ENCODE data around the gene IL36A.

The IL36A gene

GRCh38 chr2:112979731-112980130 is 25.5 kb upstream of the IL36A start:
- Histone ChIP-seq H3K4me3 (ENCODE audit: low read depth, low read length) (no peak overlapping the region), H3K36me3 (ENCODE audit: insufficient read depth, low read length) (no peaks in the 10 kb centered on the region), H3K27ac (ENCODE audit: low read depth, low read length) (no peak overlapping the region), H2AFZ (ENCODE audit: low read length, unreplicated experiment) (no peak overlapping the region), H3K79me2 (ENCODE audit: control insufficient read depth, insufficient read depth, low read length, unreplicated experiment) (no peaks in the 10 kb centered on the region), H3K27me3 (ENCODE audit: insufficient read depth, low read length) (peaks cover 98% of the 10 kb centered on the region), H3K4me1 (ENCODE audit: control insufficient read depth, insufficient read depth, low read length, unreplicated experiment) (no peaks in the 10 kb centered on the region)

GRCh38 chr2:112980537-112980936 is 24.7 kb upstream of the IL36A start:
- no peaks in the 10 kb centered on the region for H3K79me2 ChIP-seq (ENCODE audit: control insufficient read depth, insufficient read depth, low read length, unreplicated experiment)
- H3K36me3 ChIP-seq (ENCODE audit: insufficient read depth, low read length): no peaks in the 10 kb centered on the region
- H3K27ac ChIP-seq (ENCODE audit: low read depth, low read length): no peak overlapping the region
- no peak overlapping the region for H2AFZ ChIP-seq (ENCODE audit: low read length, unreplicated experiment)
- H3K4me1 ChIP-seq (ENCODE audit: control insufficient read depth, insufficient read depth, low read length, unreplicated experiment): no peaks in the 10 kb centered on the region
- peaks cover 95% of the 10 kb centered on the region for H3K27me3 ChIP-seq (ENCODE audit: insufficient read depth, low read length)
- no peak overlapping the region for H3K4me3 ChIP-seq (ENCODE audit: low read depth, low read length)

- H2AFZ ChIP-seq (ENCODE audit: low read length, unreplicated experiment): no peak overlapping the region
- no peak overlapping the region for H3K4me3 ChIP-seq (ENCODE audit: low read depth, low read length)
- H3K79me2 ChIP-seq (ENCODE audit: control insufficient read depth, insufficient read depth, low read length, unreplicated experiment): no peaks in the 10 kb centered on the region
- H3K27ac ChIP-seq (ENCODE audit: low read depth, low read length): no peak overlapping the region
- H3K27me3 ChIP-seq (ENCODE audit: insufficient read depth, low read length): peaks cover 65% of the 10 kb centered on the region
- no peaks in the 10 kb centered on the region for H3K36me3 ChIP-seq (ENCODE audit: insufficient read depth, low read length)
- H3K4me1 ChIP-seq (ENCODE audit: control insufficient read depth, insufficient read depth, low read length, unreplicated experiment): no peaks in the 10 kb centered on the region
Measured at GRCh38 chr2:112985090-112985489, 20.2 kb upstream of the IL36A start.

- Histone ChIP-seq H3K36me3 (ENCODE audit: insufficient read depth, low read length) (no peaks in the 10 kb centered on the region), H3K4me1 (ENCODE audit: control insufficient read depth, insufficient read depth, low read length, unreplicated experiment) (no peaks in the 10 kb centered on the region), H2AFZ (ENCODE audit: low read length, unreplicated experiment) (no peak overlapping the region)
Measured at GRCh38 chr2:112989611-112990010, 15.6 kb upstream of the IL36A start.

GRCh38 chr2:112993831-112994230 is 11.4 kb upstream of the IL36A start:
- Histone ChIP-seq H3K27me3 (ENCODE audit: insufficient read depth, low read length) (peaks cover 61% of the 10 kb centered on the region), H3K27ac (ENCODE audit: low read depth, low read length) (no peak overlapping the region), H3K79me2 (ENCODE audit: control insufficient read depth, insufficient read depth, low read length, unreplicated experiment) (no peaks in the 10 kb centered on the region), H3K36me3 (ENCODE audit: insufficient read depth, low read length) (no peaks in the 10 kb centered on the region), H2AFZ (ENCODE audit: low read length, unreplicated experiment) (no peak overlapping the region), H3K4me1 (ENCODE audit: control insufficient read depth, insufficient read depth, low read length, unreplicated experiment) (no peaks in the 10 kb centered on the region), H3K4me3 (ENCODE audit: low read depth, low read length) (no peak overlapping the region)

More at GRCh38 chr2:112989611-112990010, 15.6 kb upstream of the IL36A start:
- H3K27ac ChIP-seq (ENCODE audit: low read depth, low read length): no peak overlapping the region
- no peak overlapping the region for H3K4me3 ChIP-seq (ENCODE audit: low read depth, low read length)
- no peaks in the 10 kb centered on the region for H3K79me2 ChIP-seq (ENCODE audit: control insufficient read depth, insufficient read depth, low read length, unreplicated experiment)
- peaks cover 49% of the 10 kb centered on the region for H3K27me3 ChIP-seq (ENCODE audit: insufficient read depth, low read length)

GRCh38 chr2:112994648-112995047 is 10.6 kb upstream of the IL36A start:
- Histone ChIP-seq H3K4me3 (ENCODE audit: low read depth, low read length) (no peak overlapping the region), H3K27ac (ENCODE audit: low read depth, low read length) (no peak overlapping the region), H2AFZ (ENCODE audit: low read length, unreplicated experiment) (no peak overlapping the region), H3K4me1 (ENCODE audit: control insufficient read depth, insufficient read depth, low read length, unreplicated experiment) (no peaks in the 10 kb centered on the region), H3K79me2 (ENCODE audit: control insufficient read depth, insufficient read depth, low read length, unreplicated experiment) (no peaks in the 10 kb centered on the region), H3K27me3 (ENCODE audit: insufficient read depth, low read length) (peaks cover 65% of the 10 kb centered on the region), H3K36me3 (ENCODE audit: insufficient read depth, low read length) (no peaks in the 10 kb centered on the region)

GRCh38 chr2:112995346-112995920 is 9.8 kb upstream of the IL36A start:
- H3K27ac ChIP-seq (ENCODE audit: low read depth, low read length): no peak overlapping the region
- no peaks in the 10 kb centered on the region for H3K4me1 ChIP-seq (ENCODE audit: control insufficient read depth, insufficient read depth, low read length, unreplicated experiment)

GRCh38 chr2:112996635-112997034 is 8.6 kb upstream of the IL36A start:
- Histone ChIP-seq H3K4me1 (ENCODE audit: control insufficient read depth, insufficient read depth, low read length, unreplicated experiment) (no peaks in the 10 kb centered on the region), H3K27ac (ENCODE audit: low read depth, low read length) (no peak overlapping the region), H3K36me3 (ENCODE audit: insufficient read depth, low read length) (no peaks in the 10 kb centered on the region), H2AFZ (ENCODE audit: low read length, unreplicated experiment) (no peak overlapping the region), H3K79me2 (ENCODE audit: control insufficient read depth, insufficient read depth, low read length, unreplicated experiment) (no peaks in the 10 kb centered on the region), H3K27me3 (ENCODE audit: insufficient read depth, low read length) (peaks cover 84% of the 10 kb centered on the region), H3K4me3 (ENCODE audit: low read depth, low read length) (no peak overlapping the region)

More at GRCh38 chr2:112995346-112995920, 9.8 kb upstream of the IL36A start:
- Histone ChIP-seq H3K27me3 (ENCODE audit: insufficient read depth, low read length) (peaks cover 72% of the 10 kb centered on the region), H2AFZ (ENCODE audit: low read length, unreplicated experiment) (no peak overlapping the region), H3K79me2 (ENCODE audit: control insufficient read depth, insufficient read depth, low read length, unreplicated experiment) (no peaks in the 10 kb centered on the region), H3K36me3 (ENCODE audit: insufficient read depth, low read length) (no peaks in the 10 kb centered on the region), H3K4me3 (ENCODE audit: low read depth, low read length) (no peak overlapping the region)

GRCh38 chr2:112997151-112997550 is 8.1 kb upstream of the IL36A start:
- Histone ChIP-seq H3K4me1 (ENCODE audit: control insufficient read depth, insufficient read depth, low read length, unreplicated experiment) (no peaks in the 10 kb centered on the region), H3K36me3 (ENCODE audit: insufficient read depth, low read length) (no peaks in the 10 kb centered on the region), H3K27me3 (ENCODE audit: insufficient read depth, low read length) (peaks cover 84% of the 10 kb centered on the region), H2AFZ (ENCODE audit: low read length, unreplicated experiment) (no peak overlapping the region), H3K4me3 (ENCODE audit: low read depth, low read length) (no peak overlapping the region), H3K79me2 (ENCODE audit: control insufficient read depth, insufficient read depth, low read length, unreplicated experiment) (no peaks in the 10 kb centered on the region), H3K27ac (ENCODE audit: low read depth, low read length) (no peak overlapping the region)

GRCh38 chr2:113000436-113000835 is 4.8 kb upstream of the IL36A start:
- no peak overlapping the region for H3K4me3 ChIP-seq (ENCODE audit: low read depth, low read length)
- H3K36me3 ChIP-seq (ENCODE audit: insufficient read depth, low read length): no peaks in the 10 kb centered on the region
- no peaks in the 10 kb centered on the region for H3K4me1 ChIP-seq (ENCODE audit: control insufficient read depth, insufficient read depth, low read length, unreplicated experiment)
- H3K27me3 ChIP-seq (ENCODE audit: insufficient read depth, low read length): peaks cover 79% of the 10 kb centered on the region
- H2AFZ ChIP-seq (ENCODE audit: low read length, unreplicated experiment): no peak overlapping the region
- no peaks in the 10 kb centered on the region for H3K79me2 ChIP-seq (ENCODE audit: control insufficient read depth, insufficient read depth, low read length, unreplicated experiment)
- H3K27ac ChIP-seq (ENCODE audit: low read depth, low read length): no peak overlapping the region

GRCh38 chr2:113002677-113003076 is 2.6 kb upstream of the IL36A start:
- H3K27me3 ChIP-seq (ENCODE audit: insufficient read depth, low read length): peaks cover 68% of the 10 kb centered on the region
- H3K27ac ChIP-seq (ENCODE audit: low read depth, low read length): no peak overlapping the region
- no peaks in the 10 kb centered on the region for H3K79me2 ChIP-seq (ENCODE audit: control insufficient read depth, insufficient read depth, low read length, unreplicated experiment)
- no peaks in the 10 kb centered on the region for H3K36me3 ChIP-seq (ENCODE audit: insufficient read depth, low read length)
- no peak overlapping the region for H2AFZ ChIP-seq (ENCODE audit: low read length, unreplicated experiment)
- H3K4me1 ChIP-seq (ENCODE audit: control insufficient read depth, insufficient read depth, low read length, unreplicated experiment): no peaks in the 10 kb centered on the region
- H3K4me3 ChIP-seq (ENCODE audit: low read depth, low read length): no peak overlapping the region
